DOHH2 (cell line): ENCODE results near the gene FOXA1.

Experiments
- EZH2phosphoT487 ChIP-seq: fragments of 200-600 bp; sonication (generic); IDR thresholded peaks from 2 replicates; pipeline ENCODE4 v1.6.1; 2017; ENCODE audit warnings: borderline replicate concordance, mild to moderate bottlenecking, antibody characterized with exemption, low read length, moderate library complexity, mixed read lengths
- TF ChIP-seq, protein P1 (sequence below): fragments of 200-600 bp; sonication (generic); IDR thresholded peaks from one replicate; pipeline ENCODE4 v1.5.1; 2014; ENCODE audit warnings: antibody characterized with exemption, mild to moderate bottlenecking, low read depth, low read length; ENCODE audit not compliant: poor library complexity, severe bottlenecking

DNA sequence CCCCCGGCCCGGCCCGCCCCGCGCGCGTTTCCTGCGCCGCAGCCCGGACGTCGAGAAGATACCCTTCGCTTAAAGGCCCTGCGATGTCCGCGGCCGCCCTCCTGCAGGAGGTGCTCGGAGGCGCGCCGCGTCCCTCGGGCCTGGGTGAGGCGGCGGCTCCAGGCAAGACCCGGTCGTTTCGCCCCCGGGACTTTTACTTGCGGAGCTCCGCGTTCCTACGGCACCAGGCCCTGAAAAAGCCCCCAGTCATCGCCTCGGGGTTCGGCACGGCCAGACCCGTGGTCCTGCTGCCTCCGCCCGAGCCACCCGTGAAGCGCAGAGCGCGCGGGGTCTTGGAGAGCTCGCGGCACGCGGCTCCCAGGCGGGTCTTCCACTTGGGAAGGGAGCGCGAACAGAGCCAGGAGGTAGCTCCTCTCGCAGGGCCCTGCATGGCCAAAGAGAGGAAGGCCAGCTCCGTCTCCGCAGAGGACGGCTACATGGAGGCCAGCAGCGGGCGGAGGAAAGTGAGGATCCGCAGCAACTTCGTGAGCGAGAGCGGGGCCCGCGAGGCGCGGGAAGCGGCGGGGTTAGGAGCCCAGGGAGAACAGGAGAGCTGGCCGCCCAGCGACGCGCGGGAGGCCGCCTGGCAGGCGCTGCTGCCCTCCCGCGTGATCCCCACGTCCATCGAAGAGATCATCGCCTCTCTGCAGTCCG lies 27.3 kb upstream of the FOXA1 start:
- TF ChIP-seq, protein P1, sequence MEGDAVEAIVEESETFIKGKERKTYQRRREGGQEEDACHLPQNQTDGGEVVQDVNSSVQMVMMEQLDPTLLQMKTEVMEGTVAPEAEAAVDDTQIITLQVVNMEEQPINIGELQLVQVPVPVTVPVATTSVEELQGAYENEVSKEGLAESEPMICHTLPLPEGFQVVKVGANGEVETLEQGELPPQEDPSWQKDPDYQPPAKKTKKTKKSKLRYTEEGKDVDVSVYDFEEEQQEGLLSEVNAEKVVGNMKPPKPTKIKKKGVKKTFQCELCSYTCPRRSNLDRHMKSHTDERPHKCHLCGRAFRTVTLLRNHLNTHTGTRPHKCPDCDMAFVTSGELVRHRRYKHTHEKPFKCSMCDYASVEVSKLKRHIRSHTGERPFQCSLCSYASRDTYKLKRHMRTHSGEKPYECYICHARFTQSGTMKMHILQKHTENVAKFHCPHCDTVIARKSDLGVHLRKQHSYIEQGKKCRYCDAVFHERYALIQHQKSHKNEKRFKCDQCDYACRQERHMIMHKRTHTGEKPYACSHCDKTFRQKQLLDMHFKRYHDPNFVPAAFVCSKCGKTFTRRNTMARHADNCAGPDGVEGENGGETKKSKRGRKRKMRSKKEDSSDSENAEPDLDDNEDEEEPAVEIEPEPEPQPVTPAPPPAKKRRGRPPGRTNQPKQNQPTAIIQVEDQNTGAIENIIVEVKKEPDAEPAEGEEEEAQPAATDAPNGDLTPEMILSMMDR = no peak
- TF ChIP-seq EZH2phosphoT487 = no peak
